ENCODE measurements around the gene DENND4B. TPM values are rescaled to one million over a fixed set of nuclear protein-coding genes. Genes with fewer than 3 reads are reported as not detected.

Gene DENND4B
- total RNA-seq, 2 donors from 2014 or later, result 161 to 205 TPM

DNA sequence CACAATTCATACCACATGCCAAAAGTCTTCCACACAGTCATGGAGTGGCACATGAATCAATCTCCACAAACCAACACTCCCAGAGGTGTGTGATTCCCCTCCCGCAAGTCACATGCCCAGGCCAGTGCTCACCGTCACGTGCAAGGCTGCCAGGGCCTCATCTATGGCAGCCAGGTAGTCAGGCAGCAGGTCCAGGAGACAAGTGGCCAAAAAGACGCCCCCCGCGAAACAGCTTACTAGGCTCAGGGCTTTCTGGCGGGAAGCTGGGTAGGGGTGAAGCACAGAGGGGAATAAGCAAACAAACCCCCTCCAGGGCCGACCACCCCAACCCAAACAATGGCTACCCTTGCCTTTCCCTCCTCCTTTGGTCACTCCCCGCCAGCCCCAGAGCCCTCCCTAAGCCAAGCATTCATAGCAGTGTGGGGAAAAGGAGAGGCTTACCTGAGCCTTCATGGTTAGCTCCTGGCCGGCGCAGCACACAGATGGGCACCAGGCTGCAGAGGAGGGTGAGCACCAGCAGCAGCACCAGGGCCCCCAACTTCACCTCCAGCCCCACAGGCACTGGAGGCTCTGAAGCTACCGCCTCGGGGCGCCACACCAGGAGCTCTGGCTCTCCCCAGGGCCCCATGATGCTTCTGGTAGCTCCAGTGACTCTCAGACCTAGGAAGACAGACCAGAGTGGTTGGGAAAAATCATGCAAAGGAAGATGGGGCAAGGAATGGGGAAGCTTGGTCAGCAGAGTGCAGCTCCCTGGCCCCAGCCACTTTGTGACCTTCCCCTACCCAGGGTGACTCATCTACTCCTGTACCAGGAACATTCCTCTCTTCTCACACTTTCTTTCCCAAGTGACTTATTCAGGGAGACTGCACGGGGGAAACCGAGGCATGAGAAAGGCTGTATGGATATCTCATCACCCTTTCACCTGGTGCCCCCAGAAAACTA is 15.8 kb upstream of the DENND4B start:
- peaks cover 7% of the 10 kb centered on the region for H3K36me3 Mint-ChIP-seq
- H3K27me3 Mint-ChIP-seq, result no peaks in the 10 kb centered on the region
- H3K9me3 Mint-ChIP-seq, result no peaks in the 10 kb centered on the region
- DNase-seq (ENCODE audit: low spot score) (no peak), ATAC-seq (no peak)
- peak overlapping the region; percentile 87 for H3K4me3 Mint-ChIP-seq
- peak overlapping the region; percentile 83 to 90 for H3K27ac Mint-ChIP-seq
- peaks cover 46 to 58% of the 10 kb centered on the region in 2 donors for H3K4me1 Mint-ChIP-seq (ENCODE audit: low read depth in 2 of 2)

GRCh38 chr1:153961421-153961820 is 14.9 kb upstream of the DENND4B start:
- Mint-ChIP-seq H3K9me3 (no peaks in the 10 kb centered on the region), H3K36me3 (peaks cover 8% of the 10 kb centered on the region)

GRCh38 chr1:153960206-153960605 is 13.7 kb upstream of the DENND4B start:
- H3K4me3 Mint-ChIP-seq, result no peak overlapping the region
- peaks cover 47 to 62% of the 10 kb centered on the region in 2 donors for H3K4me1 Mint-ChIP-seq (ENCODE audit: low read depth in 2 of 2)
- ATAC-seq, result no peak
- H3K36me3 Mint-ChIP-seq, result peaks cover 8% of the 10 kb centered on the region
- DNase-seq (ENCODE audit: low spot score), result no peak
- no peaks in the 10 kb centered on the region for H3K9me3 Mint-ChIP-seq
- H3K27me3 Mint-ChIP-seq, result no peaks in the 10 kb centered on the region
- peak overlapping the region; percentile 91 to 92 for H3K27ac Mint-ChIP-seq

More at GRCh38 chr1:153961421-153961820, 14.9 kb upstream of the DENND4B start:
- no peak for ATAC-seq
- H3K4me1 Mint-ChIP-seq (ENCODE audit: low read depth in 2 of 2), result peaks cover 48 to 61% of the 10 kb centered on the region in 2 donors
- H3K4me3 Mint-ChIP-seq, result peak overlapping the region; percentile 87
- H3K27ac Mint-ChIP-seq, result peak overlapping the region; percentile 83 to 90
- DNase-seq (ENCODE audit: low spot score), result no peak
- H3K27me3 Mint-ChIP-seq, result no peaks in the 10 kb centered on the region

DNA sequence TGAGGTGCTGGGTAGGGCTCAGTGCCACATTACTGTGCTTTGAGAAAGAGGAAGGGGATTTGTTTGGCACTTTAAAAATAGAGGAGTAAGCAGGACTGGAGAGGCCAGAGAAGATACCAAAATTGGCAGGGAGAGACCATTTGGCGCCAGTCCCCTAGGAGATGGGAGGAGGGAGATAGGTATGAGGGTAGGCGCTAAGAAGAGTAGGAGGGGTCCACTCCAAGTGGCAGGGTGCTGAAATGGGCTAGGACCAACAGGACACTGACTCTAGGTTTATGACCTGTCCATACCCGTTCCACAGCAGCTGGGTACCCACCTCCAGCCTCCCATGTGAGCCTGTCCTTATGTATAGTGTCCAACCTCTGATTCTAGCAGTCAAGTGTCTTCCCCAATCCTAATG is 12.9 kb upstream of the DENND4B start:
- Mint-ChIP-seq H3K9me3 (no peaks in the 10 kb centered on the region), H3K27ac (peak overlapping the region; percentile 91 to 92), H3K4me3 (peak overlapping the region; percentile 35), H3K27me3 (no peaks in the 10 kb centered on the region), H3K4me1 (ENCODE audit: low read depth in 2 of 2) (peaks cover 48 to 63% of the 10 kb centered on the region in 2 donors), H3K36me3 (peaks cover 8% of the 10 kb centered on the region)
- ATAC-seq (no peak), DNase-seq (ENCODE audit: low spot score) (no peak)

DNA sequence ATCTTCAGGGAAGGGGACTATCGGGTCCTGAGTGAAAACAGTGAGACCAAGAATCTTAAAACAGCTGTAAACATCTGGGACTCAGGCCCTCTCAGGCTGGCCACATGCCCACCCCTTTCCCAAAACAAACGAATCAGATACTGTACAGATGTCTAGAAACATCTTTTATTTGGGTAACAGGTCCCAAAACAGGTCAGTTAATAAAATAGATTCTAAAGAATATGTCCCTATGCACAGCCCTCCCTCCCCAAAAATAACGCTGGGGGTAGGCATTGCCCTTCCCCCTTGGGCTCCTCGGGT is 12.4 kb upstream of the DENND4B start:
- no peak for ATAC-seq

GRCh38 chr1:153958111-153958960 is 11.8 kb upstream of the DENND4B start, which contains the start of gene CRTC2:
TSS of gene CRTC2 (minus strand) at chr1:153958612. CDS start at chr1:153958497, 115 bp downstream.
- Mint-ChIP-seq H3K9me3 (no peaks in the 10 kb centered on the region), H3K4me3 (peak within 1 kb of the TSS; percentile 100), H3K27ac (peak within 1 kb of the TSS; percentile 91 to 92), H3K27me3 (no peaks in the 10 kb centered on the region), H3K36me3 (peaks cover 14% of the 10 kb centered on the region), H3K4me1 (ENCODE audit: low read depth in 2 of 2) (peaks cover 47 to 58% of the 10 kb centered on the region in 2 donors)
- ATAC-seq (peak; percentile 95), DNase-seq (ENCODE audit: low spot score) (peak; percentile 98)

More for the DNA sequence above, 12.4 kb upstream of the DENND4B start:
- Mint-ChIP-seq H3K4me3 (peak overlapping the region; percentile 100), H3K27ac (peak overlapping the region; percentile 91 to 92), H3K36me3 (peaks cover 14% of the 10 kb centered on the region), H3K4me1 (ENCODE audit: low read depth in 2 of 2) (peaks cover 51 to 63% of the 10 kb centered on the region in 2 donors), H3K27me3 (no peaks in the 10 kb centered on the region), H3K9me3 (no peaks in the 10 kb centered on the region)
- DNase-seq (ENCODE audit: low spot score), result no peak

- peaks cover 46 to 54% of the 10 kb centered on the region in 2 donors for H3K4me1 Mint-ChIP-seq (ENCODE audit: low read depth in 2 of 2)
- peak overlapping the region; percentile 100 for H3K4me3 Mint-ChIP-seq
- H3K27me3 Mint-ChIP-seq, result no peaks in the 10 kb centered on the region
- peaks cover 14% of the 10 kb centered on the region for H3K36me3 Mint-ChIP-seq
- H3K27ac Mint-ChIP-seq, result peak overlapping the region; percentile 91 to 92
- ATAC-seq (peak; percentile 34 to 41), DNase-seq (ENCODE audit: low spot score) (peak; percentile 83)
- H3K9me3 Mint-ChIP-seq, result no peaks in the 10 kb centered on the region
Measured at GRCh38 chr1:153957744-153958110, 11.2 kb upstream of the DENND4B start.

DNA sequence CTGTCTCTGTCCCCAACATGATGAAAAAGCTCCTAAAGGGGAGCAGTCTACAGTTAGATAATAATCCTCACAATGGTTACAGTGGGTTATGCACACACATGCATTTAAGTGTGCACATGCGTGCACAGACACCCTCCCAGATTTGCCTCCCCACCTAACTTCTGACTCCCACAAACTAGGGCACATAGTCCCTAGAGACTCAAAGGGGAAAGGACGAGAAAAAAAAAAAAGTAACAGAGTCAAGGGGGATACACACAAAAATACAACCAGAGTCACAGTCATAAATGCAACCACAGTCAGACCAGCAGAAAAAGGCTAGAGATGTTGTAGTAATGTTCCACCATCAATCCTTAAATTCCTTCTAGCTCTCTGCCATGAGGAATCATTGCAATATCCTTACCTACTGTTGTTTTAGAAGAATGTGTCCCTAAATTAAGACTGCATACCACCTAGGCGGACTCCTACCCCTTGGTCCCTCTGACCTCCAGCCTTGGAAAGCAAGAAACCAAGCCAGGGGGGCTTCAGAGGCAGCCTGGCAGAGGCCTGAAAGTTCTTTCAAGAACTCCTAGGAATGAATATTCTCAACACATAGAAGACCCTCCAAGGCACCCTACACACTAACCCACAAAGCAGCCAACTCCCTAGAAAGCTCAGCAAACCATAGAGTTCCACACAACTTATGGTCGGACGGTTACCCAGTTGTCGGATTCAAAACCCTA is 10.6 kb upstream of the DENND4B start:
- peak overlapping the region; percentile 91 to 92 for H3K27ac Mint-ChIP-seq
- H3K27me3 Mint-ChIP-seq, result no peaks in the 10 kb centered on the region
- H3K4me1 Mint-ChIP-seq (ENCODE audit: low read depth in 2 of 2), result peaks cover 44 to 48% of the 10 kb centered on the region in 2 donors
- DNase-seq (ENCODE audit: low spot score), result no peak
- H3K4me3 Mint-ChIP-seq, result peak overlapping the region; percentile 100
- H3K36me3 Mint-ChIP-seq, result peaks cover 14% of the 10 kb centered on the region
- ATAC-seq, result no peak
- no peaks in the 10 kb centered on the region for H3K9me3 Mint-ChIP-seq

DNA sequence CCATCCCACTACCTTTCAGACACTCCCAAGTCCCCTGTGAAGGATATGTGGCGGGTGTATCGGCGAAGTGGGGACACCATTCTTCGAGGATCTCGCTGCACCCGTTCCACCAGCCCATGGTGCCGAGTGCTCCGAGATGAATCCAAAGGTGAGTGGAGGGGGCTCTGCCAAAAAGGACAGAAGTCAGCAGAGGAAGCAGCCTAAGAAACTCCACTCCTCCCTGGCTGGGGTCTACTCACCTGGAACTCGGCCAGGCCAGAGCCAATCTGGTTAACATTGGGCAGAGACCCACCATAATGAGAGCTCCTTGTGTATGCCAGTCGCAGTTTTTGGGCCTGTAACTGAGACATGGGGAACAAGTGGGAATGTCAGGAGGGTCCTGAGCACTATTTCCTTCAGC is 8.3 kb upstream of the DENND4B start:
- peaks cover 26% of the 10 kb centered on the region for H3K36me3 Mint-ChIP-seq
- H3K4me3 Mint-ChIP-seq, result no peak overlapping the region
- ATAC-seq (no peak), DNase-seq (ENCODE audit: low spot score) (no peak)
- peaks cover 47 to 49% of the 10 kb centered on the region in 2 donors for H3K4me1 Mint-ChIP-seq (ENCODE audit: low read depth in 2 of 2)
- H3K9me3 Mint-ChIP-seq, result no peaks in the 10 kb centered on the region
- H3K27me3 Mint-ChIP-seq, result no peaks in the 10 kb centered on the region
- H3K27ac Mint-ChIP-seq, result peak overlapping the region in 1 of 2 donors; percentile 33

DNA sequence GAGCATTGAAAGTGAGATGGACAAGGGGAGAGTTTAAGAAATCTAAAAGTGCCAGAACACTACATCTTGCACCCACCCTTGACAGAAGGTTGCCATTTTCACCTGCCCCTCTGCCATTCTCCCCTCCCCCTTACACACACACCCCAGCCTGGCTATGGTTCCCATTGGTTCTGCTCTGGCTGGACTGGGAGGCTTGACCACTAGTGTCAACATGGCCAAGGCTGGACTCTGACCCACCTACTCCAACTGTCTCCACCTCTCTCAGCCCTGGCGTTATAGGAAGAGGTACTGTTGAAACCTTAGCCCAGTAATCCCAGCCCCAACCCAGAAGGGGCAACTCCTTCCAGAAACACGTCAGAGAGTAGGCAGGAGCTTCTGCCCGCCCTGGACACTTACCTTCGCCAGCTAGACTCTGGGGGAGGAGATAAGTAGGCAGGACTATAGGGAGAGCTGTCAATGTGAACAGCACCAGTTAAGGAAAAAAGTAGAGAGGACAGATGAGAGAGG is 7.4 kb upstream of the DENND4B start:
- H3K36me3 Mint-ChIP-seq, result peaks cover 26% of the 10 kb centered on the region
- peak overlapping the region; percentile 26 to 32 for H3K27ac Mint-ChIP-seq
- H3K27me3 Mint-ChIP-seq, result no peaks in the 10 kb centered on the region
- peak overlapping the region; percentile 34 for H3K4me3 Mint-ChIP-seq
- no peaks in the 10 kb centered on the region for H3K9me3 Mint-ChIP-seq
- H3K4me1 Mint-ChIP-seq (ENCODE audit: low read depth in 2 of 2), result peaks cover 47 to 49% of the 10 kb centered on the region in 2 donors
- ATAC-seq, result no peak
- no peak for DNase-seq (ENCODE audit: low spot score)

- H3K36me3 Mint-ChIP-seq, result peaks cover 24% of the 10 kb centered on the region
- H3K4me1 Mint-ChIP-seq (ENCODE audit: low read depth in 2 of 2), result peaks cover 38 to 43% of the 10 kb centered on the region in 2 donors
- H3K9me3 Mint-ChIP-seq, result no peaks in the 10 kb centered on the region
- ATAC-seq, result no peak
- no peaks in the 10 kb centered on the region for H3K27me3 Mint-ChIP-seq
- H3K4me3 Mint-ChIP-seq, result no peak overlapping the region
- DNase-seq (ENCODE audit: low spot score), result no peak
- H3K27ac Mint-ChIP-seq, result peak overlapping the region in 1 of 2 donors; percentile 45
Measured at GRCh38 chr1:153951801-153952200, 5.3 kb upstream of the DENND4B start.

DNA sequence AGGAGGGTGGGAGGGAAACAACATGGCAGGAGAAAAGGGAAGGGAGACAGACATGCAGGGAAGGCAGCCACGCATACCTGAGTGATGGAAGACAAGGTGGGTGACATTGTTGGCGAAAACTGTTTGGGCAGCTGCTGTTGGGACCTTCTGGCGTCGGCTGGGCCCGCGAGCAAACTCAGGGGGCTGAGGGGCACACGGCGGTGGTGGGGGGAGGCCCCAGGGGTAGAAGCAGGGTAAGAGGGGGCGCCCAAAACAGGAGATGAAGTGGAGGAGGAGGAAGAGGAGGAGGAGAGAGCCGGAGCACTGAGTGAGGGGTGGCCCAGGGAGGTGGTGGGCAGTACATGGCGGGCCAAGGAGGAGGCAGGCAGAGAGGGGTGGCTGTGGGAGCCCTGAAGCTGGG is 4.7 kb upstream of the DENND4B start:
- Mint-ChIP-seq H3K27ac (peak overlapping the region in 1 of 2 donors; percentile 60), H3K4me1 (ENCODE audit: low read depth in 2 of 2) (peaks cover 34 to 38% of the 10 kb centered on the region in 2 donors), H3K4me3 (no peak overlapping the region), H3K36me3 (peaks cover 24% of the 10 kb centered on the region), H3K27me3 (no peaks in the 10 kb centered on the region), H3K9me3 (no peaks in the 10 kb centered on the region)
- ATAC-seq (no peak), DNase-seq (ENCODE audit: low spot score) (no peak)

Measured in natural killer cell treated with Interleukin-12 subunit alpha and Interleukin-12 subunit beta and Interleukin-15 and Interleukin-18, amount 100 ng/mL, for 72 hours (primary cell).